SHP77 treated with DMSO at 0.1 percent for 48 hours (cell line): ENCODE measurements around the gene ZNF682.
A peak's percentile ranks its signal among the peaks of the same experiment; 100 is the strongest.
"Not testable (repeated sequence)": the region's sequence is repeated elsewhere in the genome, so short reads cannot be mapped to it uniquely, and the experiment has no call there.

Source experiments
- DNase-seq: peaks from one replicate; lab custom pipeline; 2025; lab: John Stamatoyannopoulos, UW

The ZNF682 gene

GRCh38 chr19:20039203-20039723, at the start of gene ZNF682:
Gene ZNF682 (minus strand): TSS chr19:20039505. CDS start chr19:20039345, 160 bp downstream.
- no peak for DNase-seq

- DNase-seq, result not testable (repeated sequence)
These were observed 43.6 kb upstream of the ZNF682 start for GRCh38 chr19:20082876-20083275.

- not testable (repeated sequence) for DNase-seq
These were observed 43.0 kb upstream of the ZNF682 start for GRCh38 chr19:20082232-20082833.

- no peak for DNase-seq
These were observed 41.4 kb upstream of the ZNF682 start for GRCh38 chr19:20080656-20081055.

GRCh38 chr19:20079476-20079875, 40.2 kb upstream of the ZNF682 start:
- no peak for DNase-seq

- no peak for DNase-seq
These were observed 39.3 kb upstream of the ZNF682 start for GRCh38 chr19:20078581-20079031.

- DNase-seq, result no peak
These were observed 38.6 kb upstream of the ZNF682 start, which contains the start of gene ZNF90 for GRCh38 chr19:20077791-20078463. Gene ZNF90 (plus strand): TSS chr19:20078000. CDS start chr19:20078133, 133 bp downstream.

- DNase-seq, result no peak
These were observed 33.6 kb upstream of the ZNF682 start for GRCh38 chr19:20072936-20073335.

GRCh38 chr19:20070691-20071090, 31.4 kb upstream of the ZNF682 start:
- no peak for DNase-seq

GRCh38 chr19:20068559-20068958, 29.3 kb upstream of the ZNF682 start:
- DNase-seq, result not testable (repeated sequence)

GRCh38 chr19:20067943-20068342, 28.6 kb upstream of the ZNF682 start:
- DNase-seq, result no peak

- DNase-seq, result no peak
These were observed 27.6 kb upstream of the ZNF682 start for GRCh38 chr19:20066861-20067260.

GRCh38 chr19:20060282-20060681, 21.0 kb upstream of the ZNF682 start:
- DNase-seq, result no peak

- DNase-seq, result not testable (repeated sequence)
These were observed 19.4 kb upstream of the ZNF682 start for GRCh38 chr19:20058738-20059137.

GRCh38 chr19:20051841-20052768, 12.8 kb upstream of the ZNF682 start:
- DNase-seq, result peak; percentile 46

GRCh38 chr19:20045742-20046141, 6.4 kb upstream of the ZNF682 start:
- not testable (repeated sequence) for DNase-seq

- DNase-seq, result no peak
These were observed 5.4 kb upstream of the ZNF682 start for GRCh38 chr19:20044663-20045062.

GRCh38 chr19:20038358-20039202, 725 bp downstream of the ZNF682 start:
- no peak for DNase-seq

GRCh38 chr19:20035935-20036334, 3.4 kb downstream of the ZNF682 start:
- DNase-seq, result no peak

GRCh38 chr19:20028611-20029010, 10.7 kb downstream of the ZNF682 start:
- no peak for DNase-seq

- DNase-seq, result no peak
These were observed 33.6 kb downstream of the ZNF682 start for GRCh38 chr19:20005741-20006140.
